CD4-positive, alpha-beta T cell treated with Interleukin-21 for 1 hour (primary cell): ENCODE measurements around the gene PAK1.

Experiments used
- DNase-seq: peaks from one replicate; pipeline ENCODE4 v3.0.0-alpha.2; 2020

Gene PAK1

GRCh38 chr11:77353131-77353530, 120.8 kb downstream of the PAK1 start:
- no peak for DNase-seq

GRCh38 chr11:77351281-77351886, 122.5 kb downstream of the PAK1 start:
- no peak for DNase-seq

- no peak for DNase-seq
Observed at GRCh38 chr11:77347948-77348347, 125.9 kb downstream of the PAK1 start.

- no peak for DNase-seq
Observed at GRCh38 chr11:77346906-77347603, 126.8 kb downstream of the PAK1 start.

GRCh38 chr11:77345621-77346020, 128.3 kb downstream of the PAK1 start:
- DNase-seq, result no peak

- no peak for DNase-seq
Observed at GRCh38 chr11:77340501-77340900, 133.4 kb downstream of the PAK1 start.

GRCh38 chr11:77332259-77332658, 141.6 kb downstream of the PAK1 start:
- no peak for DNase-seq

GRCh38 chr11:77325159-77325558, 148.7 kb downstream of the PAK1 start:
- no peak for DNase-seq

- no peak for DNase-seq
Observed at GRCh38 chr11:77324508-77324907, 149.4 kb downstream of the PAK1 start.

- DNase-seq, result no peak
Observed at GRCh38 chr11:77322926-77323590, 150.8 kb downstream of the PAK1 start.

- no peak for DNase-seq
Observed at GRCh38 chr11:77322506-77322905, 151.4 kb downstream of the PAK1 start.

- no peak for DNase-seq
Observed at GRCh38 chr11:77320351-77320750, 153.5 kb downstream of the PAK1 start.

- DNase-seq, result no peak
Observed at GRCh38 chr11:77318600-77318999, 155.3 kb downstream of the PAK1 start.

GRCh38 chr11:77316733-77317342, 157.1 kb downstream of the PAK1 start:
- no peak for DNase-seq

GRCh38 chr11:77312107-77312506, 161.8 kb downstream of the PAK1 start:
- DNase-seq, result no peak

GRCh38 chr11:77311701-77312100, 162.2 kb downstream of the PAK1 start:
- DNase-seq, result no peak

GRCh38 chr11:77310721-77311120, 163.2 kb downstream of the PAK1 start:
- DNase-seq, result no peak

- no peak for DNase-seq
Observed at GRCh38 chr11:77309401-77310085, 164.4 kb downstream of the PAK1 start.

GRCh38 chr11:77308838-77309237, 165.1 kb downstream of the PAK1 start:
- no peak for DNase-seq

- no peak for DNase-seq
Observed at GRCh38 chr11:77303328-77303727, 170.6 kb downstream of the PAK1 start.

- DNase-seq, result no peak
Observed at GRCh38 chr11:77302752-77303151, 171.1 kb downstream of the PAK1 start.

- DNase-seq, result no peak
Observed at GRCh38 chr11:77301510-77301909, 172.4 kb downstream of the PAK1 start, which contains the start of gene GDPD4. Gene GDPD4 (minus strand): TSS chr11:77301686. CDS start chr11:77285137, 16,549 bp downstream.

- no peak for DNase-seq
Observed at GRCh38 chr11:77300695-77301094, 173.2 kb downstream of the PAK1 start.
